Right lobe of liver (tissue), 4 donors: ENCODE measurements around the gene PLD6.

Experiments used
- CTCF ChIP-seq, 4 donors: fragments of 200-600 bp in 3 of 4; fragments of 450-650 bp in 1 of 4; IDR thresholded peaks; one replicate each; pipeline versions ENCODE4 v1.5.1 to v1.8.0; 2016 to 2022; ENCODE audit warnings: antibody characterized with exemption in 4 of 4, mild to moderate bottlenecking in 2 of 4
- POLR2A ChIP-seq: fragments of 450-650 bp; IDR thresholded peaks from one replicate; pipeline ENCODE4 v1.6.1; 2017; ENCODE audit warnings: antibody characterized with exemption, mild to moderate bottlenecking
- donor health status: DM: no; HTN: no; CAD: no.
- donor health status: DM: no; HTN: no; CAD: no.
- donor health status: DM: no; HTN: yes; CAD: no.

GRCh38 chr17:17165666-17166308 is 40.3 kb downstream of the PLD6 start:
- no peak for TF ChIP-seq POLR2A
- TF ChIP-seq CTCF (IDR thresholded peaks at IDR 0.05), result no peak
